ENCODE measurements around the gene ANKFY1. TPM values are rescaled to one million over a fixed set of nuclear protein-coding genes. Genes with fewer than 3 reads are reported as not detected.
A peak's percentile ranks its signal among the peaks of the same experiment; 100 is the strongest.

ANKFY1 gene
- total and polyA plus RNA-seq, 9 of the 15 experiments (the other 6 are each of a cell fraction or from before 2014, with no cell fraction given): 4.3 to 25.6 (median 12.2) TPM

DNA sequence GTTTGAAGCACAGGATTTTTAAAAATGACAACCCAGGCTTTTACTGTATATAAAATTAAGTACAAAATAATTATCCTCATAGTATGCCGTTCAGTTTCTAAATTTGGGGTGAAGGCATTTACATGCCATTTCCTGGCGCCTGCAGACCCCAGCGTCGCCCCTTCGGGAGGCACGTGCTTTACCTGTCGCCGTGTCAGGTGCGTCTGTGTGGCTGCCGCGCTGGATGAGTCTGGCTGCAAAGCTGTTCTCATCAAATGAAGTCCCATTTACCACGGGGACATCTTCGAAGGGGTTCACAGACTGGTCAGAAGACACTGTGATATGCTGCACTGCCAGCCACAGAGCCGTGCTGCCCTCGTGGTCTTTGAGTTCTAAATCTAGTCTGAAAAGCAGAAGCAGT, 69.0 kb downstream of the ANKFY1 start:
- intact Hi-C loops (cut with micrococcal nuclease) (no loop called here), in situ Hi-C loops (cut with MboI) (no loop called here)
- WGBS (ENCODE audit: insufficient coverage, low coverage, missing lambda C conversion rate): 92% methylated on average over 11 of the region's 15 CpGs
- Histone ChIP-seq H3K4me1 (replicated peaks in 1 of 2; ENCODE audit: control insufficient read depth in 2 of 2, insufficient read depth in 2 of 2, low read length in 2 of 2) (no peaks in the 10 kb centered on the region; a peak in 1 of 5 replicates), H3K4me2 (ENCODE audit: insufficient read depth, low read length) (no peak overlapping the region), H3K27me3 (ENCODE audit: control insufficient read depth in 2 of 2, insufficient read depth in 2 of 2, low read length in 2 of 2) (no peaks in the 10 kb centered on the region), H3K27ac (ENCODE audit: extremely low read depth, low read depth, low read length) (no peak overlapping the region), H3K9me3 (replicated peaks; ENCODE audit: control insufficient read depth, insufficient read depth, low read depth, low read length) (no peaks in the 10 kb centered on the region), H3K4me3 (no peak overlapping the region), H4K20me1 (replicated peaks; ENCODE audit: control insufficient read depth, insufficient read depth, low read length) (no peaks in the 10 kb centered on the region), H3K9me1 (ENCODE audit: control insufficient read depth, insufficient read depth, low read length) (no peaks in the 10 kb centered on the region), H2AFZ (ENCODE audit: low read depth, low read length) (no peak overlapping the region), H3K9ac (ENCODE audit: insufficient read depth in 1 of 2, low read depth in 2 of 2, low read length in 2 of 2) (peak overlapping the region in 1 of 2 experiments; percentile 17; a peak in 1 of 4 replicates), H3K36me3 (ENCODE audit: control insufficient read depth, insufficient read depth, low read length) (peaks cover 45% of the 10 kb centered on the region; the same call in 2 of the 3 replicates), H3K79me2 (ENCODE audit: control insufficient read depth, insufficient read depth, low read length) (no peaks in the 10 kb centered on the region)
- BruUV-seq (replicated peaks): no TSS peak
- DNase-seq (ENCODE audit: extremely low read depth in 1 of 4, low spot score in 3 of 4) (no peak), FAIRE-seq (no peak), ATAC-seq (no peak)
- ChIA-PET CTCF (ENCODE audit: low intra/inter-chr PET ratio) (no interaction called here), POLR2A (no interaction called here)
- TF ChIP-seq LCOR (CRISPR knock-in tag; IDR thresholded peaks at IDR 0.05) (no peak), ZBTB40 (IDR thresholded peaks at IDR 0.05) (no peak), ZBTB40 (CRISPR knock-in tag; IDR thresholded peaks at IDR 0.05) (no peak), PATZ1 (CRISPR knock-in tag; IDR thresholded peaks at IDR 0.05; ENCODE audit: borderline replicate concordance) (no peak), TAF1 (IDR thresholded peaks at IDR 0.05; ENCODE audit: control insufficient read depth, extremely low read depth, insufficient read depth, low read length, severe bottlenecking) (no peak), HSF4 (CRISPR knock-in tag; IDR thresholded peaks at IDR 0.05; ENCODE audit: borderline replicate concordance) (no peak), ARHGAP35 (IDR thresholded peaks at IDR 0.05; ENCODE audit: partially characterized antibody) (no peak), ELF2 (CRISPR knock-in tag; IDR thresholded peaks at IDR 0.05) (no peak), GMEB1 (CRISPR knock-in tag; IDR thresholded peaks at IDR 0.05) (no peak), WHSC1 (IDR thresholded peaks at IDR 0.05; ENCODE audit: low read length) (no peak)

Measured in K562 (cell line).